ENCODE data around the gene TSPAN1.

DNA sequence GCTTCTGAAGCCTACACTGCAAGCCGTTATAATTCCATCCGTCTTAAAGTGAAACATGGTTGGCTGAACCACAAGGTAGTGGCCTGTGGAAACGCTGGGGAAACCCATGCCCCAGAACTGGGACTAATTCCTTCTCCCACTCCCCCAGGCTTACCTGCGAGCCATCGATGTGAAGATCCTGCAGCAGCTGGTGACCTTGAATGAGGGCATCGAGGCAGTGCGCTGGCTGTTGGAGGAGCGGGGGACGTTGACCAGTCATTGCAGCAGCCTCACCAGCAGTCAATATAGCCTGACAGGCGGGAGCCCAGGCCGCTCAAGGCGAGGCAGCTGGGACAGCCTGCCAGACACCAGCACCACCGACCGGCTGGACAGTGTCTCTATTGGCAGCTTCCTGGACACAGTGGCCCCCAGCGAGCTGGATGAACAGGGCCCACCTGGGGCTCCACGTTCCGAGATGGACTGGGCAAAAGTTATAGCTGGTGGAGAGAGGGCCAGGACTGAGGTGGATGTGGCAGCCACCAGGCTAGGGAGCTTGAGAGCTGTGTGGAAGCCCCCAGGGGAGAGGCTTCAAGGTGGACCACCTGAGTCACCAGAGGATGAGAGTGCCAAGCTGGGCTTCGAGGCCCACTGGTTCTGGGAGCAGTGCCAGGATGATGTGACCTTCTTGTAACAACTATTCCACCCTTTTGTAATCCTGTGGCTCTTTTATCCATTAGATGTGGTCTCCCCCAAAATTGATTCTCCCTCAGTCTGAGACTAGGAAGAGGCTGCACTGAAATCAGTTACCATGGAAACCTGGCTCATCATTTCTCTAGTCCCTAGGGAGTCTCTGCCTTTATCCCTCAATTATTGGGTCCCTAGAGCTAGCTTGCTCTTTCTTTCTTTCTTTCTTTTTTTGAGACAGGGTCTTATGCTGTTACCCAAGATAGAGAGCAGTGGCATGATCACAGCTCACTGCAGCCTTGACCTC, 44.9 kb downstream of the TSPAN1 start:
- TF ChIP-seq POLR2A (IDR thresholded peaks at IDR 0.05; ENCODE audit: low read depth, low read length) (no peak), POLR2AphosphoS5 (IDR thresholded peaks at IDR 0.05; ENCODE audit: low read depth, low read length) (no peak), PAX5 (IDR thresholded peaks at IDR 0.05; ENCODE audit: insufficient read depth, low read length, severe bottlenecking) (no peak), SPI1 (IDR thresholded peaks at IDR 0.05; ENCODE audit: low read depth, low read length) (no peak), TAF1 (IDR thresholded peaks at IDR 0.05; ENCODE audit: low read depth, low read length) (no peak)
